ENCODE measurements around the gene GUCA2B.

Gene GUCA2B

DNA sequence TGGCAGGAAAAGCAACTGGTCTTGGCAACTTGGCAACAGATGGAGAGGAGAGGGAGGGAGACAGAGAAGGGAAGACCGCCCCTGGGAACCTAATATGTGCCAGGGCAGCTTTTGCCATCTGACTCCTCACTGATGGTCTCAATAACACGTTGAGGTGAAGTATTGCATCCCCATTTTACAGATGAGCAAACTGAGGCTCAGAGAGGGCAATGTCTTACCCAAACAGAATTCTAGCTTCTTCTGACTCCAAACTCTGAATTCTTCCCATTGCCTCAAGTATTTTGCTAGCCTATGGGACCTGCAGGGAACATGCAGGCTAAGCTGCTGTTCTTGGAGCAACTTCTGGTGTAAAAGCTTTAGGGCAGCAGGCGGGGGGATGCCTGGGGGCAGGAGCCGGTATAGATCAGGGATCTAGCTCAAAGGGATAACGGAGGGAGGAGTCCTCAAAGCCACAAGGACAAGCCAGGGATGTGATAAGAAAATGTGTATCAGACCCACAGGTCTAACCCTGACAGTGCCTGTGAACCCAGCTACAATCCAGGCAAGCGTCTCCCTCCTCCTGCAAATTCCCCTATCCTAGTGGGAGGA, 18.6 kb downstream of the GUCA2B start:
- Histone ChIP-seq H3K27me3 (no peaks in the 10 kb centered on the region), H3K4me1 (no peaks in the 10 kb centered on the region), H3K9me3 (no peaks in the 10 kb centered on the region), H3K4me3 (ENCODE audit: low read depth, low read length) (no peak overlapping the region), H3K36me3 (no peaks in the 10 kb centered on the region)
- no peak for DNase-seq
- TF ChIP-seq, protein P1, sequence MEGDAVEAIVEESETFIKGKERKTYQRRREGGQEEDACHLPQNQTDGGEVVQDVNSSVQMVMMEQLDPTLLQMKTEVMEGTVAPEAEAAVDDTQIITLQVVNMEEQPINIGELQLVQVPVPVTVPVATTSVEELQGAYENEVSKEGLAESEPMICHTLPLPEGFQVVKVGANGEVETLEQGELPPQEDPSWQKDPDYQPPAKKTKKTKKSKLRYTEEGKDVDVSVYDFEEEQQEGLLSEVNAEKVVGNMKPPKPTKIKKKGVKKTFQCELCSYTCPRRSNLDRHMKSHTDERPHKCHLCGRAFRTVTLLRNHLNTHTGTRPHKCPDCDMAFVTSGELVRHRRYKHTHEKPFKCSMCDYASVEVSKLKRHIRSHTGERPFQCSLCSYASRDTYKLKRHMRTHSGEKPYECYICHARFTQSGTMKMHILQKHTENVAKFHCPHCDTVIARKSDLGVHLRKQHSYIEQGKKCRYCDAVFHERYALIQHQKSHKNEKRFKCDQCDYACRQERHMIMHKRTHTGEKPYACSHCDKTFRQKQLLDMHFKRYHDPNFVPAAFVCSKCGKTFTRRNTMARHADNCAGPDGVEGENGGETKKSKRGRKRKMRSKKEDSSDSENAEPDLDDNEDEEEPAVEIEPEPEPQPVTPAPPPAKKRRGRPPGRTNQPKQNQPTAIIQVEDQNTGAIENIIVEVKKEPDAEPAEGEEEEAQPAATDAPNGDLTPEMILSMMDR (IDR thresholded peaks at IDR 0.05; ENCODE audit: low read depth, low read length): no peak

DNA sequence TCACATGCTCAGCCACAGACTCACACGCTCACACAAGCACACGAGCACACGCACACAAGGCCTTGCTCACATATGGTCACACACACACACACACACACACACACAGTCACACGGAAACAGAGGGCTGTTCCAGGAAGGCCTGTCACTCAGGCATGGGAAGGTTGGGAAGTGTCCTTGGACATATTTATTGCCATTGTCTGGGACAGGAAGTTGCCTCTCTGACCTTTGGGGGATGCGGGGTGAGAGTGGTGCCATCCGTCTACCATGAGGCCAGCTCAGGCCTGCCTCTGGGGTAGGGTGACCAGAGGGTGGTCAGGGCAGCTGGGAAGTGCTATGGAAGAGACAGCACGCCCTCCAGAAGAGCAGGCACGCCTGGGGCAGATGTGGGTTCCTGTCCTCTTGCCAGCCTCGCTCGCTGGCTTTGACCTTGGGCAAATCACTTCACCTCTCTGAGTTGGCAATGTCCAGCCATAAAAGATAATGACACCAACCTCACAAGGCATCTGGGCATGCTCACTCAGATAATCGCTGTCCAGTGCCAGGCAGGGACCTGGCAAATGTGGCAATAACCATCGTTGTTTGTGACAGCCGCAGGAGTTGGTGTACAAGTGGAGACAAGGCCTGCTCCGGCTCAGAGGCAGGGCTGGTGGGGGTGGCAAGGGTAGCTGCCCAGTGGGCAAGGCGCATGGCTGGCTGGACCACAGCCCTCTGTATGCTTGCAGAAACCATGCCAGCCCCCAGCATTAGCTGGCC, 19.3 kb downstream of the GUCA2B start:
- Histone ChIP-seq H3K9me3 (no peaks in the 10 kb centered on the region), H3K27me3 (no peaks in the 10 kb centered on the region), H3K4me1 (no peaks in the 10 kb centered on the region), H3K36me3 (no peaks in the 10 kb centered on the region), H3K4me3 (ENCODE audit: low read depth, low read length) (no peak overlapping the region)
- TF ChIP-seq, protein P1 (IDR thresholded peaks at IDR 0.05; ENCODE audit: low read depth, low read length): no peak
- no peak for DNase-seq

DNA sequence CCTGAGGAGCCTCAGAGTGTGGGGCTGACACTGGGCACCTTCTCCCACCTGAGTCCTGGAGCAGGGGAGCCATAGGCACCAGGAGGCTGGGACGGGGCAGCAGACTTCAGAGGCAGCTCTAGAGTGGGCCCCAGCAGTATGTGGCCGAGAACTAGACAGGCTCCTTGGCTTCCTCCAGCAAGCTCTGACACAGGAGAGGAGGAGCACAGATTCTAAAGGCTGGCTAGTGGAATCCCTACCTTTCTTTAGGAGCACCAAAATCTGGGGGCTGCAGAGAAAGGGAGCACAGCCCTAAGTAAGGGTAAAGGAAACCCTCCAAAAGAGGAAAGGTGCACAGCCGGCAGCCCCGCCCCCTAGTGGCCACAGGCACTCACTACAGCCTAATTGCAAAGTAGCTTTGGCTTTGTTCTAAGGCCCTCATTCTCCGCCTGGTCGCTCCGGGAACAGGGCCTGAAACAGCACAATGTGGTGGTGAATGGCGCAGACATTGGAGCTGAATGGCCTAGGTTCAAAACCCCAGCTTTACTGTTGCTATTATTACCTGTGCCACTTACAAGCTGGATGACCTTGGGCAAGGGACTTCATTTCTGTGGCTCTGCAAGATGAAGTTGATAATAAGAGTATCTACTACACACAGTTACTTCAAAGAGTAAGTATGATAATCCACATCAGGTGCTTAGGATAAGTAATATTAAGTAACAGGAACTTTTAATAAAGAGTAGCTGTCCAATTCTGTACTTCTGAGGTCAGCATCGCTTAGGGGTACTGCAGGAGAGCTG, 20.1 kb downstream of the GUCA2B start:
- no peaks in the 10 kb centered on the region for H3K9me3 ChIP-seq
- no peak overlapping the region for H3K4me3 ChIP-seq (ENCODE audit: low read depth, low read length)
- no peaks in the 10 kb centered on the region for H3K27me3 ChIP-seq
- TF ChIP-seq, protein P1 (IDR thresholded peaks at IDR 0.05; ENCODE audit: low read depth, low read length): peak; percentile 82
- no peaks in the 10 kb centered on the region for H3K36me3 ChIP-seq
- DNase-seq: peak; percentile 50
- H3K4me1 ChIP-seq: no peaks in the 10 kb centered on the region

DNA sequence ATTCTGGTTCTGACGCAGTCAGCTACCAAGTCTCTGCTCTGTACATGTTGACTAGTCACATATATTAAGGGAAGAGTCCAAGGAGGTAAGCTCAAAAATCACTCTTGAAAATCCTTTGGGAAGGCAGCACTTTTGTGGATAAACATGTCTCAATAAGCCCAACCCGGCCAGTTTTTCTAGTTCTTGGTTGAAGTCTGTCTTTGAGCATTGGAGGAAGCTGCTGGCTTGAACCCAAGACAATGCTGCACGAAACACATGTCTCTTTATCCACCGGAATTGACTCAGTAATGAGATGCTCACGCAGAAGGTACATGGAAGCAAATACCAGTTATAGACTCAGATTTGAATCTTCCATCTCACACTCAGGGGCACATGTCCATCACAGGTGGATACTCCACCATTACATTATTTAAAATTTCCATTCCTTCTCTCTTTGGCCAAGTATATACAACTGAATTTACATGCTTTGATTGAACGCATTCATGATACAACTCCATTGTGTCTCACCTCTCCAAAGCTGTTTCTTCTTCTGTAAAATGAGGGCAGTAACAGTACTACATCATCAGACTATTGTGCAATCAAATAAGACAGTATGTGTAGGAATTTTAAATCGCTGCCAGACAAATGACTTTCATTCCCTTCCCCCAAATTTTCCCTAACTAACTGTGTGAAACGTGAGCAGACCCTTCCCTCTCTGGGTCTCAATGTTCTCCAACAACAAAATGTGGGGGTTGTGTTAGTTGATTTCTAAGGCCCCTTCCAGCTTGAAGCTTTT, 20.9 kb downstream of the GUCA2B start:
- TF ChIP-seq, protein P1 (IDR thresholded peaks at IDR 0.05; ENCODE audit: low read depth, low read length): no peak
- no peaks in the 10 kb centered on the region for H3K36me3 ChIP-seq
- no peaks in the 10 kb centered on the region for H3K9me3 ChIP-seq
- no peak for DNase-seq
- no peaks in the 10 kb centered on the region for H3K27me3 ChIP-seq
- no peaks in the 10 kb centered on the region for H3K4me1 ChIP-seq
- no peak overlapping the region for H3K4me3 ChIP-seq (ENCODE audit: low read depth, low read length)

DNA sequence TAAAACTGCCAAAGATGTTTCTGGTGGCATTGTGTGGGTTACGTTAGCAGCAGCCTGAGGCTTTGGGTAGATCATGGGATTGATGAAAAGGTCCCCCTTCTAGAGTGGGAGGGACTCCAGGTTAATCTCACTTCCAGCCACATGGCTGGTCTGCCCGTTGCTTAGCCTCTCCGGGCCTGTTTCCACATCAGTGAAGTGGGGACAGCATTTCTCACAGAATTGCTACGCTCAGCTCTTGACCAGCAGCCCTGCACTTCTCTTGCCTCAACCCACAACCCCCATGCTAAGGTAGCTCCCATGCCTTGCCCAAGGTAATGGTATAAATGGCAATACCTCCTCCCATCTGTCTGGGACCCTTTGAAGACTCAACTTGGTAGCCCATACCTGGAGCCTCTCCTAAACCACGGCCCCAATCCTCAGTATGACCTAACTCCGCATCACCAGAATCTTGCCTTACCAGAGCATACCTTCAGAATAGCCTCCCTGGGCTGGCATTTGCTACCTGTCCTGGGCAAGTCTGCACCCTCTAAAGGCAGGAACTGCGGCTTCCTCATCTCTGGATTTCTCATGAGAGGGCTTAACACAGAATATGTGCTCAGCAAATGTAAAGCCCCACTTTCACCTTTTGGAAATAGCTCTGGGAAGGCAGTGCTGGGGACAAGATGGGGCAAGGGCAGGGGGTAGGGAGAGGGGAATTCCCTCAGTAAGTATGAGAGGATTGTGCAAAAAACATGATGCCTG, 22.3 kb downstream of the GUCA2B start:
- no peaks in the 10 kb centered on the region for H3K27me3 ChIP-seq
- TF ChIP-seq, protein P1 (IDR thresholded peaks at IDR 0.05; ENCODE audit: low read depth, low read length): no peak
- H3K36me3 ChIP-seq: no peaks in the 10 kb centered on the region
- H3K4me3 ChIP-seq (ENCODE audit: low read depth, low read length): no peak overlapping the region
- DNase-seq: no peak
- H3K4me1 ChIP-seq: no peaks in the 10 kb centered on the region
- no peaks in the 10 kb centered on the region for H3K9me3 ChIP-seq

All from BE2C (cell line).